Stomach (tissue), 4 donors: ENCODE results near the gene SCFD2.

ENCODE experiments used
- EP300 ChIP-seq: sonication (generic); formaldehyde crosslinking; IDR thresholded peaks from one replicate; pipeline ENCODE4 v1.6.1; 2017; ENCODE audit warnings: antibody characterized with exemption
- POLR2A ChIP-seq, 4 donors: fragments of 450-650 bp; IDR thresholded peaks; one replicate each; pipeline ENCODE4 v1.6.1; 2016; ENCODE audit warnings: antibody characterized with exemption in 4 of 4, control low read depth in 2 of 4, mild to moderate bottlenecking in 1 of 4, moderate library complexity in 1 of 4
- TF ChIP-seq, protein P1 (sequence below), 7 experiments: fragments of 450-650 bp in 4 of 7; fragments of 200-600 bp in 3 of 7; sonication (generic) in 3 of 7; IDR thresholded peaks; one replicate each; pipeline ENCODE4 v1.5.1; 2016 to 2019; ENCODE audit warnings: antibody characterized with exemption in 7 of 7, control low read depth in 2 of 7, mild to moderate bottlenecking in 1 of 7

DNA sequence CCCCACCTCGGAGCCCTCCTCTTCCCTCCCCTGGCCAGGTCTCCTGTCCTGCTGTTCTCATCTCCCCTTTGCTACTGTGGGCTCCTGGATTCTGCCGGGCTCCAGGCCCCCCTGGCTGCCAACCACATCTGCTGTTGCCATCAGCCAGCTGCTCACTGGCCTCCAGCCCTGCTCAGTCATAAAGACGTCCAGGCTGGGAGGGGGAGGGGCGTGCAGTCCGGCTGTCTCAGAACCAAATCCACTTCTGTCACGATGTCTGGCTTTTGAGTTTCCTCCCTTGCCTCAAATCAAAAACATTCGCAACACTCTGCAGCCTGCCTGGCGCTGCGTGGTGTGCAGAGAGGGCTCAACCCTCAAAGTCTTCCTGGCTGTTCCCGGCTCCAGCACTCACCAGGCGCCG lies 496.7 kb downstream of the SCFD2 start:
- TF ChIP-seq, protein P1, sequence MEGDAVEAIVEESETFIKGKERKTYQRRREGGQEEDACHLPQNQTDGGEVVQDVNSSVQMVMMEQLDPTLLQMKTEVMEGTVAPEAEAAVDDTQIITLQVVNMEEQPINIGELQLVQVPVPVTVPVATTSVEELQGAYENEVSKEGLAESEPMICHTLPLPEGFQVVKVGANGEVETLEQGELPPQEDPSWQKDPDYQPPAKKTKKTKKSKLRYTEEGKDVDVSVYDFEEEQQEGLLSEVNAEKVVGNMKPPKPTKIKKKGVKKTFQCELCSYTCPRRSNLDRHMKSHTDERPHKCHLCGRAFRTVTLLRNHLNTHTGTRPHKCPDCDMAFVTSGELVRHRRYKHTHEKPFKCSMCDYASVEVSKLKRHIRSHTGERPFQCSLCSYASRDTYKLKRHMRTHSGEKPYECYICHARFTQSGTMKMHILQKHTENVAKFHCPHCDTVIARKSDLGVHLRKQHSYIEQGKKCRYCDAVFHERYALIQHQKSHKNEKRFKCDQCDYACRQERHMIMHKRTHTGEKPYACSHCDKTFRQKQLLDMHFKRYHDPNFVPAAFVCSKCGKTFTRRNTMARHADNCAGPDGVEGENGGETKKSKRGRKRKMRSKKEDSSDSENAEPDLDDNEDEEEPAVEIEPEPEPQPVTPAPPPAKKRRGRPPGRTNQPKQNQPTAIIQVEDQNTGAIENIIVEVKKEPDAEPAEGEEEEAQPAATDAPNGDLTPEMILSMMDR (IDR thresholded peaks at IDR 0.05) = no peak
- no peak for TF ChIP-seq POLR2A (IDR thresholded peaks at IDR 0.05)
- no peak for TF ChIP-seq EP300
